ENCODE results near the gene ATP8A2.

ATP8A2 gene

DNA sequence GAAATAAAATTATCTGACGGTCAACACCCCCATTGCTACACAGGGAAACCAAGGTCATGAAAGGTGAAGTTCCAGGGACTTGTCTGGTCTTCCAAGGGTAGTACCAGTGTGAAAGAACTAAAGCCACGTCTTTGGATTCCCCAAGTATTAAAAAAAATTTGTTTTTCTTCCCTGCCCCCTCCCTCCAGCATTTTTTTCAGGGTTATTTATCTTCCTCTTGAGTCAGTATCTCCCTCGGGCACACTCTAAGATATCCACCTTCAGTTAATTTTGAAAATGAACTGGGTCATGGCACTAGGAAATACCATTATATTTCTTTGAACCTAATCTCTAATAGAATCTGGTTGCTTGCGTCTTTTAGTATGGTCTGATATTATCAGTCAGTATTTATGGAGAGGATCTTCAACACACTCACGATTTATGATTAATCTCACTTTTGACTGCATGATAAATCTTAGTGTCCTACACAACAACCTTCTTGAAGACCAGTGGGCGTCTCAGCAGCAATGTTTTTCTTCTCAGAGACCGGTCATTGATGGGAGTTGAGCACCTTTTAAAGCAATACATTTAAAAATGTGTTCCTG lies 9.1 kb downstream of the ATP8A2 start:
- DNase-seq (ENCODE audit: low read depth in 1 of 2, low spot score in 1 of 2), result no peak

DNA sequence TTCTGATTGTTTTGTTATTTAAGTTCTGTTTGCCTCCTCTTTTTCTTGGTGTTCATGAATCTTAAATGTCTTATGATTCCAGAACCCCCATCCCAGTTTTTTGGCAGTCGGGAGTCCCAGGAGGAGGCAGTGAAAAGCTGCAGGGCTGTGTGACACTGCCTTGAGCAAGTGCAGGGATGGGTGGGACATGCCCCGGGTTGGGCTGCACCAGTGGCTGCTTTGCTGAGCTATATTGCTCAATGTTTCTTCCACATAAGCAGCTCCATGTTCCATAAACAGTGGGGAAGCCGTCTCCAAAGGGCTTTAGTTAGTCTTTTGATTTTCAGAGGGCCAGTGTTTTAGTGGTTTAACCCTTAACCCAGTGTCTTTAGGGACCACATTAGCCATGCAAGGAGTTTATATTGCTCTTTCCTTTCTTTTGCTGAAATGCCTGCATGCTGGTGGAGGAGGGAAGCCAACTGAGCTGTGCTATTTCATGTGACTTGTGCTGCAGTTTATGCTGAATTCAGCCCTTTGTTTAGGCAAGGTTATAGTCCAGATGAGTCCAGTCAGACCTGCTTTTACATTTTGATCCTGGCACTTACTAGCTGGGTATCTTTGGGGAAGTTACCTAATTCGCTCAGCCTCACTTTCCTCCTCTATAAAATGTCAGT lies 13.1 kb downstream of the ATP8A2 start:
- DNase-seq (ENCODE audit: low read depth in 1 of 2, low spot score in 1 of 2), result no peak

DNA sequence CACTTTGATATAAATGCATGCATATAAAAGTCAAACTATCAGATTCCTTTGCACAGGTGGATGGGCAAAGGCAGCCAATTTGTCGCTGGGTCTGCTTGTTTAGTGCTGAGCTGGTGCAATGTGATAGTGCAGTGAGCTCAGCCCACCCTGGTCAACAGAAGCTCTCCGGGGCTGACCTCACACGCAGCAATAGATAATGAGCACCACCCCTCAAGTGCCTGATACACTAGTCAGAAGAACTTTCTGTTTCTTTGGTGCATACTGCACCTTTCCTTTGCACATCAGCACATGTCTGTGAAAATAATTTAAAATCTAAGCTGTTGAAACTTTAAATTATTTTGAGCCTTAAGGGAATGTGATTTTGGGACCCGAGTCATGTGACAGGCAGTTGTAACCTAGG lies 20.2 kb downstream of the ATP8A2 start:
- DNase-seq (ENCODE audit: low read depth in 1 of 2, low spot score in 1 of 2), result no peak

DNA sequence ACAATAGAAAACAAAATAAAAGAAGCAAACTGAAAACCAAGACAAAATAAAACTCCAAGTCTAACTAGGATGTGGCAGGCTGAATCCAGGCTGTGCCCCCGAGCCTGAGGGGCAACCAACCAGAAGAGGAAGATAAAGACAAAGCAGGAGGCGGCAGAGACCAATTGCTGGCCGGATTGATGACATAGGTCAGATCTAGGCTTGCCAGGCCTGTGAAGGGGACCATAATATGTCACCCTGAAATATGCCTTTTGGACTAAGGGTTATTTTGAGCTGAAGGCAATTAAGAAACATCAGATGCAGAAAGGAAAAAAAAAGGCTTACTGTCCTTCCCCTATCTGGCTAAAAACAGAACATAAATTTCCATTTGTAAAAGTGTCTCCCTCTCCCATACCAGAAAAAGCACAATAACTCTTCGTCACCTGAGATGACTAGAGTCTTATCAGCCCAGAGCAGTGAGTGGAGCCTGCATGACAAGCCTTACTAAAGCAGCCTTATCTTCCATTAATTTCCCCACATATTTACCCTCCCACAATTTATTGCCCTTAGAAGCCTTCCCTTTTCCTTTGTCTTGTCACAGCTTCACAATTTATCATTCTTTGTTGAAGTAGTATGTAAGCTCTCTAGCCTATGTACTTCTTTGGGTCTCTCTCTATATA lies 22.8 kb downstream of the ATP8A2 start:
- no peak for DNase-seq (ENCODE audit: low read depth in 1 of 2, low spot score in 1 of 2)

DNA sequence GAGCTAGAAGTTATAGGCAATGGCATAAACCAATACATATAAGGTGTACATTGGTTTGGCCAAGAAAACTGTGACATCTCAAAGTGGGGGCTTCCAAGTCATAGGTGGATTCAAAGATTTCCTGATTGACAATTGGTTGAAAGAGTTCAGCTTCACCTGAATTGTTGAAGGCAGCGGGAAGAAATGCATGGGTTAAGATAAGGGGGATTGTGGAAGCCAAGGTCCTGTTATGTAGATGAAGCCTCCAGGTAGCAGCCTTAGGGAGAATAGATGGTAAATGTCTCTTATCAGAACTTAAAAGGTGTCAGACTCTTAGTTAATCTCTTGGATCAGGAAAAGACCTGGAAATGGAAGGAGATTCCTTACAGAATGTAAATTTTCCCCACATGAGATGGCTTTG lies 26.0 kb downstream of the ATP8A2 start:
- no peak for DNase-seq (ENCODE audit: low read depth in 1 of 2, low spot score in 1 of 2)

DNA sequence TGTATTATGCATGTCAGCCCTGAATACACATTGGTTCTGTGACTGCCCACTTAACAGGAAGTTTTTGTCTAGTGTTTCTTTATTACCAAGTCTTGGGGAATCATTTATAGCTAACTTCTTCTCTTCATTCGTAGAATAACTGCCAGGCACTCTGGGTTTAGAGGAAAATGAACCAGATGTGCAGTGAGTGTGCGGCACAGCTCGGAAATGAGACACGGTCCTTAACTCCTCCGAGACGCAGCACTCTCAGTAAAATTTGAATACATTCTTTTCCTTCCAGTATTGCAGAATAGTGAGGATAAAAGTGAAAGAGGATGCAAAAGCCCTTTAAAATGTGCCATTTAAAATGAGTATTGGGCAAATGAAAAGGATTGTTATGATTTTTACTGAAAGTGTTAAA lies 29.2 kb downstream of the ATP8A2 start:
- no peak for DNase-seq (ENCODE audit: low read depth in 1 of 2, low spot score in 1 of 2)

DNA sequence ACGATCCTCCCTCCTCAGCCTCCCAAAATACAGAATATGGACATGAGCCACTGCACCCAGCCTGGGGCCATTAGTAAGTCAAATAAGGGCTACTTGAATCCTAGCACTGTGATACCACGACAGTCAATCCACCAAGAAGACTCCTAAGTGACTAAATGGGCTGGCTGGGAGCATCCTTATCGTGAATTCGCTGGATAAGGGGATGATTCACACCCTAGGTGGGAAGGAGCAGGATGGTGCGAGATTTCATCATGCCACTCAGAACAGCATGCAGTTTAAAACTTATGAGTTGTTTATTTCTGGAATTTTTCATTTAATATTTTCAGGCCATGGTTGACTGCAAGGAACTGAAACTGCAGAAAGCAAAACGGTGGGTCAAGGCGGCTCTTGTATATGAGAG lies 30.2 kb downstream of the ATP8A2 start:
- no peak for DNase-seq (ENCODE audit: low read depth in 1 of 2, low spot score in 1 of 2)

DNA sequence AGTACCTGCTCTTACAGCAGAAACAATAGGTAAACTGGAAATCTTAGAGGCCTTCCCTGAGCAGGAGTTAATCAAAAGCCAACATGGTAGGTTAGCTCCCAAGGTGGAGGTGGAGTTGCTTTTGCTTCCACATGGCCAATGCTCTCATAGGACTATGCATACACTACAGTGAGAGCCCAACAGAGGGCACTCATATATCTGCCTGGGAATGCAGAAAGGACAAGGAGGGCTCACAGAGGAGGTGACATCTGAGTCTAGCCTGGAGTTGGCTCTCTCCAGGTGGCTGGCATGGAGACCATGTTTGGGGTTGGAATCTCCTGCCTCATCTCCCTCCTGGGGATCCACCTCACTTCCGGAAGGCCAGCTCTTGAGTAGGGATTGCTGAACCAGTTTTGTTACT lies 34.6 kb downstream of the ATP8A2 start:
- no peak for DNase-seq (ENCODE audit: low read depth in 1 of 2, low spot score in 1 of 2)

DNA sequence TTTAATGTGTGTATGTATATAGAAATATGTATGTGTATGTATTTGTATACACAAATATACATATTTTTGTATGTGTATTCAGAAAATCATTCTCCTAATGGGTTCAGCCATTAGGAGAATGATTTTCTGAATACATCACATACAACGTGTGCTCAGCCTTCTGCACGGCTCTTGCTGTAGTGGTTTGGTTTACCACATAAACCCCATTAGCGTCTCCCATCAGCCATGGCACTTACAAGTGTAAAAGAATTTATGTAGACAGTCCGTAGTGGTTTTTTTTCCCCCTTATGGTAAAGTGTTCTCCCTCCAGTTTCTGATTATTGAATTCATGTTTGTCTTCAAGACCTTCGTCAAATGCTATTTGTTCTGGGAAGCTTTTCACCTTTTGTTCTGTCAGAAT lies 38.2 kb downstream of the ATP8A2 start:
- DNase-seq (ENCODE audit: low read depth in 1 of 2, low spot score in 1 of 2), result no peak

DNA sequence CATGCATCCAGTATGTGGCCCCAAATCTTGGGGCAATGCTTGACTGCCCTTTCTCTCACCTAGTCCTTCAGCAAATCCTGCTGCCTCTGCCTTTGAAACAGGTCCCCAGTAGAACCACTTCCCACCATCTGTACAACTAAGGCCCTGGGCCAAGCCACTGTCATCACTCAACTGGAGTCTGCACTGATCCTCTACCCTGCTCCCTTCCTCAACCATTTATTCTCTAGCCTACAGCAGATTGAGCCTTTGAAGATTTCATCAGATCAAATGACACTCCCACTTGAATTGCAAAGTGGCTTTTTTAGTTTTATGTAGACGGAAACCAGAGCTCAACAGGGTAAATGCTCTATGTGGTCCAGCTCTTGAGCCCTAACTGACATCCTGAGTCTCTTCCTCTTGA lies 43.5 kb downstream of the ATP8A2 start:
- DNase-seq (ENCODE audit: low read depth in 1 of 2, low spot score in 1 of 2), result no peak

DNA sequence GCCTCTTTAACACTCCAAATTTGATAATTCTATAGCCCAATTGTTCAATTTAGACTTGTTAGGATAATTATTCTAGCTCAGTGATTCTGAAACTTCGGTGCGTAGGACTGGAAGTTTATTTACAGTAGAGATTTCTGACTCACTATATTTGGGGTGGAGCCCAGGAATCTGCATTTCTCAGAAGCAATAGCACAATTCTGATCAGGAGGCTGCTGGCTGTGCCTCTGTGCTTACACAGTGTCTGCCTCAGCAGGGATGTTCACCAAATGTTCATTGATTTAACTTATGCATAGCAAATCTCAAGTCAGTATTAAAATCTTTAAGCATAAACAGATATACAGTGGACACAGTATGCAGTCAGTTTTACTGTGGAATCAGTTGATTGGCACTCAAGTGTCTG lies 45.8 kb downstream of the ATP8A2 start:
- no peak for DNase-seq (ENCODE audit: low read depth in 1 of 2, low spot score in 1 of 2)

DNA sequence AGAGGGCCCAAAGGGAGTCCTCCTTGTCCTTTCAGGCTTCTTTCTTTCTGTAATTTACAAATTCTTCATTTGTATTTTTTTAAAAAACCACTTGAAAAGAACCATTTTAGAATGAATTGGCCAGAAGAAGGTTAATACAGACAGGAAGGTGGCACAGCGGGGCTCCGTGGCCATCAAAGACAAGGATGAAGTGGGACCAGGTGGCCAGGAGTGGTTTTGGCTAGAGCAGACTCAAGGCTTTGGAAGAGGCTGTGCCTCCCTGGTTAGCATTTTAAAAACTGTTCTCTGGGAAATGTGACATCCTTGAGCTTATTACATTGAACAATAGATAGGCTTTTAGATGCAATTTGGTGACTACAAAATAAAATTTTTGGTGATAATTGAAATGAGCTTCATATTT lies 48.4 kb downstream of the ATP8A2 start:
- no peak for DNase-seq (ENCODE audit: low read depth in 1 of 2, low spot score in 1 of 2)

DNA sequence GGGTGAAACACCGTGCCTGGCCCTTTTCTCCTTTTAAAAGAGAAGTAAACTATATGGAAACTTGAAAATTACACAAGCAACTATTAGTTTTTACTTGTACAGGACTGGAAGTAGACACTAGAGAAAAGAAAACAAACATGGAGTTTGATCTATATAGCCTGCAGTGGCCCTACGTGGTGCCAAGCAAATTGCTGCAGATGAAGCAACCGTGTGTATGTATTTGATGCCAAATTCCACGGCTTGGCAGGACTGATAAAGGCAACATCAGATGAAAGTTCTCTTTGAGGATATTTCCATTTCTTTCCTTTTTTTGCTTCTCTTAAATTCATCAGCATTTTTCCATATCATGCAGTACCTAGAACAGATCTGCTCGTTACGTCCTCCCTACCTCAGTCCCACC lies 49.8 kb downstream of the ATP8A2 start:
- DNase-seq (ENCODE audit: low read depth in 1 of 2, low spot score in 1 of 2), result no peak

DNA sequence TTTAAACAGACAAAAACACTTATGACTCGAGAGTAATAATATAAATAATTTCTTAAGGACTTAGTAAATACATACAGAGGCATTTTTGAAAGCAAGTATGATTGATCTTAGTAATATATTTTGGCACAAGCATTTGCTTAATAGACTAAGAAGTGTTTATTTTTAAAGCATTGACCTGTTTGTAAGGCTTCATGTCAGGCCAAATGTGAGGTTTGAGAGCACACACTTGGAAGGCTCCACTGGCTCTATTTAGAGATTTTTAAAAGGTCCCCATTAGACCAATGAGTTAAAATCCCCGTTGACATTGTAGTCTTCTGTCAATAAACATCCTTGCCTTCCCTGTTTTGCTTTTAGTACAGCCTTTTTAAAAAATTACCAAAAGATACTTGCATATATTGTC lies 50.4 kb downstream of the ATP8A2 start:
- DNase-seq (ENCODE audit: low read depth in 1 of 2, low spot score in 1 of 2), result no peak

DNA sequence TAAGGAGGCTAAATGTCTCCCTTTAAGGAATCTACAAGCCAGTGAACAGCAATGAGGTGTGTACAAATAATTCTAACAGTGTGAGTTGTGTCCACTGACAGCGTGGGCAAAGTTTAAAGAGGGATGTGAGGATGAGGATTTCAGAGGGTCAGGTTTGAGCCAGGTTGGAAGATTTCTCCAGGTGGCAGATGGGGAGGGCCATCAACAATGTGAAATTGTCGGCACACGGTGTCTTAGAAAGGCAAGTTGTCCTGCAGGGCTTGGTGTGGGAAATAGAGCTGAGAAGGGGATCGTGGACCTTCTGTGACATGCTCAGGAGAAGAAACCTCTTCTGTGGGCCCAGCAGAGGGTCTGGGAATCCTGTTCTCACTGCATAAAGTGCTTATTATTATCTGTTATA lies 52.1 kb downstream of the ATP8A2 start:
- DNase-seq (ENCODE audit: low read depth in 1 of 2, low spot score in 1 of 2), result no peak

DNA sequence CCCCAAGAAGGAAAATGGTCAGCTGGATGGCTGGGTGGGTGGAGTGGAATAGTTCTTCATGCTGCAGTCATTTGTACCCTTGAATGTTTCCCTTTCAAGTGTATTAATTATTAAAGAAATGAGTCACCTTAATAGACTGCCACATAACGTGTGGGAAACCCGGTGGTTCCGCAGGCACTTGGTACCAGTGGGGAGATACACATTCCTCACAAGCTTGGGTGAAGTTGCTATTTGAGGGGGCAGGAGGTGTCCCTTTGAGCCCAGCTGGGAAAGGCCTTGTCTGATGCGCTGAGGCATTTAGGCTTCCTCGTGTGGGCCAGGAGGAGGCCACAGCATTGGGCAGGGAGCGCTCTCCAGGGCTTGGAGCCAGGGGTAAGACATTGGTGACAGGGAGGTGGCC lies 57.7 kb downstream of the ATP8A2 start:
- DNase-seq (ENCODE audit: low read depth in 1 of 2, low spot score in 1 of 2), result no peak

DNA sequence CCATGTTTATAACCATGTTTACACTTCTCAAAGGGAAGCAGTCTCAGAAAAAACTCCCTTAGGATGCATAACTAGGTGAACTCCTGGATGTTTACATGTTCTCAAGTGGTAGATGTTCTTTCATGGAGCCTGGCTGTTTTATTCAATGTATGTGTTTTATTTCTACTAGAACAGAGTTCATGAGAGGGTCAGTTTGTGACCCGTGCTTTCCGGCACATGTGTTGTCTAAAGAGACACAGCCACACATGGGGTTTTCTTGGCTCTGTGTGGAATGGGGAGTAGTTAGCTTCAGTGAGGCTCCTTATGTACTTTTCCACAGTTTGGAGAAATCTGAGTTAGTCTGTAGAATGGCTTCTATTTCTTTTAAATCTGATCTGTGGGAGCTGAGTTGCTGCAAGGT lies 60.9 kb downstream of the ATP8A2 start:
- no peak for DNase-seq (ENCODE audit: low read depth in 1 of 2, low spot score in 1 of 2)

DNA sequence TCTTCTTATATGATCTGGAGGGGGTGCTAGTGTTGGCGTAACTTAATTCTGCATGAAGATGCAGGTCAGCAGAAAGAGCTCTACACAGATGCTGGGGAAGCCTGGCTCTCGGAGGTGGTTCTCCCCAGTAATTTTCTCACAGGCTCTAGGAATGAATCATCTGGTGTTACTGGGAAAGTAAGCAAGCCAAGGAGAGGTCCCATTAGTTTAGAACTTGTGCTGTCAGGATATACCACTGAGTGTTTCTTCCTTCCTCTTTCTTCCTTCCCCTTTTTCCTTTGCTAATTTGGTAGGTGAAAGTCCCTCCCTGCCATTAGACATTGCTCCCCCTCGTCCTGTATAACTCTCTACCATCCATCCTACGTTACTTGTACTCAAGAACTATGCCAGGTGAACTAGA lies 68.3 kb downstream of the ATP8A2 start:
- no peak for DNase-seq (ENCODE audit: low read depth in 1 of 2, low spot score in 1 of 2)

DNA sequence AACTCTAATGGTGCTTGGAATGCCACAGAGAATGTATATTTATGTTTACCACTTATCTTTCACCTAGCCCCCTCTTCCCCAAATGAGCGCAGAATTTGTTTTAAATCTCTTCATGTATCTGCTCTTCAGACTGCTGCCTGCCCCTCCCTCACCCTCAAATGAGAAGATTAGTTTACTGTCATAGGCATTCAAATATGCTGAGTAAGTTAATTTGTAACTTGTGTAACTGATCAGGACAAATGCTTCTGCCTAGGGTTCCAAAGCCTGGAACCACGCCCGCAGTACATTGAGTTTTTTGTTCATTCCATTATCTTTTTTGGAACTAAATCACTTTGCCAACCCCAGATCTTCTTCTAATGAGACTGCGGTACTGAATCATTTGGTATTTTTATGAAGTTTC lies 74.5 kb downstream of the ATP8A2 start:
- DNase-seq (ENCODE audit: low read depth in 1 of 2, low spot score in 1 of 2), result no peak

DNA sequence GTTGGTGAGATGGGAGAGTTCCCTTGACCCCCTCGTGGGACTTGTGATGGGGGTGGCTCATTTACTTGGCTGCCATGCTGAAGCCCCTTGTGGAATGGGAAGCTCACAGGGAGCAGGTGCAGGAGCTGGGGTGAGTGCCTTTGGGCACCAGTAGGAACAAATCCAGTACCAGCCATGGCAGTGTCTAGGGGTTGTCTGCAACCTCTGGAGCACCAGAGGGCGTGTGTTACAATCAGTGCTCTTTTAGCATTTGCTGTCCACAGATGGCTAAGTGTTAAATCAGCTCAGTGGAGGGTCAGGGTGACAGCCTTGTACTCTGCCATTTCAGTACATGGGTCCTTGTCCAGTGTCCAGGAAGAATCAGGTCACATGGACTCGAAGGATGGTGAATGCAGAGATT lies 75.6 kb downstream of the ATP8A2 start:
- DNase-seq (ENCODE audit: low read depth in 1 of 2, low spot score in 1 of 2), result no peak

DNA sequence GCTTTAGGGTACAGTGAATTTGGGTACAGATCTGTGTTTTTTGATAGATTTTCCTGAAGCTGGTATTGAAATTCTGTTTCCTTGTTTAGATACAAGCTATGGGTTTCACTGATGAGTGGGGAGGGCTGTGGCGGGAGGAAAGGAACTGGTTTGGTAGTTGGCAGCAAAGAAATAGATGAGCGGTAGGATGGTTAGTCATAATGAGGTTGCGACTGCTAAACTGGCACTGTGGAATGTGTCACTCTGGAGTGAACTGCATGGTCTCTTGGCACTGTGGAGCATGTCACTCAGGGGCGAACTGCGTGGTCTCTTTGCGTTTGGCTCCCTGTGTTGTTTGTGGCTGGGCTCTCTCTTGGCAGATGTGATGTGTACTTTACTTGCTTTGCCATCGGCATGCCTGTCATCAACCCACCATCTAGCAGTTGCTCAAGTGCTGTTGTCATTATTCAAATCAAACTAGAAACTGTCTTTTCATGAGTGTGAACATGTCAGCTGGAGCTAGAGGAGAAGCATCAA lies 82.1 kb downstream of the ATP8A2 start:
- DNase-seq (ENCODE audit: low read depth in 1 of 2, low spot score in 1 of 2), result no peak

DNA sequence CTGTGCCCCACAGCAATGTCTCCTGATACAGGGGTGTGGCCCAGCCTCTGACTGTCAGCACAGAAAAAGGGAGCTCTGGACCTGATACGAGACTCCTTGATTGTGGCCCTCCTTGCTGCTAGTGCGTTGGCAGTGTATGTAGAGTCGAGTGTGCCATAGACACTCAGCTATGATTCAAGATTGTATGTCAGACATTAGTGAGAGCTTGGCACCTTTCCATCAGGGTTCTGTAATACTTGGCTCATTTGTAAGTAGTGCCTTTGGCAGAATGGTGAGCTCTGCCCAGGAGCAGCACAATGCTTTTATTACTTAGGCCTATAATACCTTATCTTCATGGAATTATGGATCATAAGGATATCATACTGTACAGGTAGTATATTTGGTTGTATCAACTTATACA lies 83.4 kb downstream of the ATP8A2 start:
- DNase-seq (ENCODE audit: low read depth in 1 of 2, low spot score in 1 of 2), result no peak

DNA sequence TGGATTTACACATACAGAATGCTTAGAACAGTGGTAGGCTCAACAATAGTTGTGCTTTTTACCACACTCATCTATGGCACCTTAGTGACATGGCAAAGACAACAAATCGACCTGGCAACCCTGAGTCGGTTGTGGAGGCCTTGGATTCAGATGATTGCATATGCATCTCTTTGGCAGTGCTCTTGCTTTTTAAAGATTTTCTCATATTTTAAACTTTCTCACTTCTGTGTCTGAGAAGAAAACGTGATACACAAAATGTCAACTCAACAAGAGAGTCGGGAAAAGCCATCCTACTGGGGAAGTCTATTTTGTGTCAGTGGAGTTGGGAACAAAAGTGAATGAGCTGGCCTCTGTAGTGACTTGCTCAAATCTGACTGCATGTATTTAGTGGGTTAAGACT lies 85.8 kb downstream of the ATP8A2 start:
- DNase-seq (ENCODE audit: low read depth in 1 of 2, low spot score in 1 of 2), result no peak

Data from activated CD4-positive, alpha-beta T cell treated with anti-CD3 and anti-CD28 coated beads, Interleukin-2, amount 50 U/mL, for 24 hours (primary cell).